NCI-H2029 treated with DMSO at 0.1 percent for 48 hours (cell line): ENCODE data around the gene TBX2.

Source experiments
- DNase-seq: peaks from one replicate; lab custom pipeline; 2025; lab: John Stamatoyannopoulos, UW

The TBX2 gene

GRCh38 chr17:61402073-61402541 lies 2.5 kb downstream of the TBX2 start:
- no peak for DNase-seq

DNA sequence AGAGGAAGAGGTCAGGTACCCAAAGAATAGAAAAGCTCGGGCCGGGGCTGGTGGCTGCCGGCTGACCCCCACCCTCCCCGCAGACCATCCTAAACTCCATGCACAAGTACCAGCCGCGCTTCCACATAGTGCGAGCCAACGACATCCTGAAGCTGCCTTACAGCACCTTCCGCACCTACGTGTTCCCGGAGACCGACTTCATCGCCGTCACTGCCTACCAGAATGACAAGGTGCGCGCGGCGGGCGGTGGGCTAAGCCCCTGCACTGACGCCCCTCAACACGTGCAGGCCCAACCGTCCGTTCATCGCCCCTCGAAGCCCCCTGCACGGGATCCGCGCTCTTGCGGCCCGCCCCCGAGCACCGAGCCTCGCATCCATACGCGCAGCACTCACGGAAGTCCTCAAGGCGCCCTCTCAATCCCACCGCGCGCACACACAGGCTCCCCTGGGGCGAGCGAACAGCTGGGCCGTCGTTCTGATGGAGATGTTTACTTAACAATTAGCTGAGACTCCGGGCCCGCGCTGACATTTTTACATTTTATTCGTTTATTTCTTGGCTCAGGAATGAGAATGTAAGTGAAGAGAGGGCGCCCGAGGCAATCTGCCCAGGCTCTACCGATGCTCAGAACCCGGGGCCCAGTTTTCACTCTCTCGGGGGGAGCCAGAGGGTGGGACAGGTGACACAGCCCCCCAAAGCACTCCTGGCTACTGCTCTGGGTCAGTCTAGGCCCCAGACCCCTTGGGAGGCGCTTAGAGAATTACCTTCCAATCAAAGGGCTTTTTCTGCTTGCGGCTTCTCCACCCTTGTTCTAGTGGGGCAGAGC lies 3.5 kb downstream of the TBX2 start:
- peak; percentile 21 for DNase-seq

DNA sequence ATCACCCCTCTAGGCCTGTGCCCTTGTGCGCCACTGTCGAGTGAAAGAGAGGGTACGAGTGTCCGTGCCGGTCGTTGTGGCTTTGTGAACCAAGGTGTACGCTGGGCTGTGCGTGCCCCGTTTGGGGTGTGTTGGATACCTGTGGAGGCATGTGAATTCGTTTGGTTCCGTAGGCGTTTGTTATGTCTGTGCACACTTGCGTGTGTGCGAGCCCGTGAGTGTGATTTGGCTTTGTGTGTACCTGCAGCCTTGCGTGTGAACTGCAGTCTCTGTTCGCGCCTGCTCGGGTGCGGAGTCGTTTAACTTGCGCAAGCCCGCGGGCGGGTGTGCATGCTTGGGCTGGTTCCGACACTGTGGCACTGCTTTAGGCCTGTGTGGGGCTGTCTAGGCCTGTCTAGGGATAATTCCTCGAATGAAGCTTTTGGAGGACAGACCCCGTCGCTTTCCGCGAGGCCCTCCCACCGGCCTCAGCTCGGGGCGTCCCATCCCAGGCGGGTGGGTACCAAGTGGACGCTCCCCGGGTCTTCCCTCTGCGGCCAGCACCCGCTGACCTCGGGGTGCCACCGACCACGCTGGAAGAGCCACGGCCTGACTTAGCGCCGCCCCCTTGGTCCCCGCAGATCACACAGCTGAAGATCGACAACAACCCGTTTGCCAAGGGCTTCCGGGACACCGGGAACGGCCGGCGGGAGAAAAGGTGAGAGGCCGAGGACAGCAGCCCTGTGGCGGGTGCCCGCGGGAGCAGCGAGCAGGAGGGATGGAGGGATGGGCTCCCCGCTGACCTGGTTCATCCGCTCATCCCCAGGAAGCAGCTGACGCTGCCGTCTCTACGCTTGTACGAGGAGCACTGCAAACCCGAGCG lies 4.4 kb downstream of the TBX2 start:
- DNase-seq: no peak

GRCh38 chr17:61404663-61404912 lies 4.9 kb downstream of the TBX2 start:
- no peak for DNase-seq

GRCh38 chr17:61404913-61405685 lies 5.5 kb downstream of the TBX2 start:
- no peak for DNase-seq

GRCh38 chr17:61405686-61406536 lies 6.3 kb downstream of the TBX2 start:
- DNase-seq: no peak

DNA sequence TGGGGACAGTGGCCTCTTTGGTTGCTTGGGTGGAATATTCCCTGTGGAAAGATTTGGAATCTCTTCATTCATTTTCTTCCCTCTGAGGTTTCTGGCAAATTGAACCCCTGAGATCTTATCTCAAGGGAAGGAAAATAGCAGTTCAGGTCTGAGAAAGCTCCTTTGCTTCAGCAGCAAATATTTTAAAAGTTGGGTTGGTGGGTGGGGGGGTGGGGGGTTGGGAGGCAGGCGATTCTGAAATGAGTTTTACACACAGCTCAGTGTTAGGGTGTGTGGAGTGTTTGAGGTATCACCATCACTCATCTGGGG lies 6.8 kb downstream of the TBX2 start:
- DNase-seq: no peak

DNA sequence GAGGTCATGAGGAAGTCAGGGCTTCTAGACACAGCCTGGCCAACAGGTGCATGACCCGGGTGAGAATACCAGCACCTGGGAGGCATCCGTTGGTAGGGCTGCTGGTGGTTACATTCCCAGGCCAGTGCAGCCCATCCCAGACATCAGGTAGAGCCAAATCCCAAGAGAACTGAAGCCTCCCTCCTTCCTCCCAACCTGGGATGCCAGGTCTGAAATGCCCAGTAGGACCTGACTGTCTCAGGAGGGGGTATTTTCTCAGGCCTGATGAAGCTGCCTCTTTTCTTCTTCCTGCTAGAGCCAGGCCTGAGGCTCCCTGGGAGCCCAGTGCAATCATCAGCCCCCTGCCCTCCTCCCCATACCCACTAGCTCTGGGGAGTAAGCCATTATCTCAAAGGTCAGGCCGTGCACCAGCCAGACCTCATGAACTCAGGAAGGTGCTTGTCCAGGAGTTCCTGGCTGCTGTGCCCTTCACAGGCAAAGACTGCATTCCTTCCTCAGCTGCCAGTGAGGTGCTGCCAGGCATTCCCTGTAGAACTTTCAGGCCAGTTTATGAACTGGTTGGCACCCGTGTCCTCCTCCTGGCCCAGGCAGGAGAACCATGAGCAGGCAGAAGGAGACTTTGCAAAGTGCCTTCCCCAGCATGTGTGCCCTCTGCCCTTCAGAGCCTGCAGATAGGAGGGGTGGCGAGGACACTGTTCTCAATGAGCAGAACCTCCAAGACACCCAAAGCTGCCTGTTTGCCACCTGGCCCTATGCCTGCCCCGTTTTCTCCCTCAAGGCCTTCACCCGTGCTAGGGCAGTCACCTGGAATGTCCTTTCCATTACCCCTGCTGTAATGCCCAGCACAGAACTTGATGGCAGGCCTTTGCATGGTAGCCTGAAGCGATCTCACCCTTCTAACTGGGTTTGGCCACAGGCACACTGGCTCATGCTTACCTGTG lies 7.6 kb downstream of the TBX2 start:
- no peak for DNase-seq

DNA sequence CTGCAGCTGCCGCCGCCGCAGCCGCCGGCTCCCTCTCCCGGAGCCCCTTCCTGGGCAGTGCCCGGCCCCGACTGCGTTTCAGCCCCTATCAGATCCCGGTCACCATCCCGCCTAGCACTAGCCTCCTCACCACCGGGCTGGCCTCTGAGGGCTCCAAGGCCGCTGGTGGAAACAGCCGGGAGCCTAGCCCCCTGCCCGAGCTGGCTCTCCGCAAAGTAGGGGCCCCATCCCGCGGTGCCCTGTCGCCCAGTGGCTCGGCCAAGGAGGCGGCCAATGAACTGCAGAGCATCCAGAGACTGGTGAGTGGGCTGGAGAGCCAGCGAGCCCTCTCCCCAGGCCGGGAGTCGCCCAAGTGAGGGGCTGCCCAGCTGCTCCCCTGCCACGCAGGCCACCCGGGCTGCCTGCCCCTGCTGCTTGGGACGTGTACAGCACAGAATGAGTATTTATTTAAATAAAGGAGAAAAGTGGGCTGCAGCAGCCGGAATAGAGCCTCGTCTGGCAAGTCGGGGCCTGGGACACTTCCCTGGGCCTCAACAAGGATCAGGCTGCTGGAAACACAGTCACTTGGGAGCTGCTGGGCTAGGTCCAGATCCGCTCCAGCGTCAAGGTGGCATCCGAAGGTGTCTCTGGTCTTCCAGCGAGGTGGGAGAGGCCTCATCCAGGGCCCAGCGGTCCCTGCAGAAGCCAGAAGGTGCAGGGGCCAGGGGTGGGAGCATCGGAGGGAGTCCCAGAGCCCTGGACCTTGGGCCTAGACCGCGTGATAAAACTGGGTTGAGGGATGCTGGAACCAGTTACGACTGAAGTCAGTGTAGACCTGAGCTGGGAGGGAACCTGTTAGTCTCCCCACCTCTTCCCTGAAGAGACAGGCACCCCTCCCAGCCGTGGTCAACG lies 8.8 kb downstream of the TBX2 start:
- DNase-seq: no peak

- DNase-seq: no peak
These were observed 9.9 kb downstream of the TBX2 start for GRCh38 chr17:61409301-61410112.

DNA sequence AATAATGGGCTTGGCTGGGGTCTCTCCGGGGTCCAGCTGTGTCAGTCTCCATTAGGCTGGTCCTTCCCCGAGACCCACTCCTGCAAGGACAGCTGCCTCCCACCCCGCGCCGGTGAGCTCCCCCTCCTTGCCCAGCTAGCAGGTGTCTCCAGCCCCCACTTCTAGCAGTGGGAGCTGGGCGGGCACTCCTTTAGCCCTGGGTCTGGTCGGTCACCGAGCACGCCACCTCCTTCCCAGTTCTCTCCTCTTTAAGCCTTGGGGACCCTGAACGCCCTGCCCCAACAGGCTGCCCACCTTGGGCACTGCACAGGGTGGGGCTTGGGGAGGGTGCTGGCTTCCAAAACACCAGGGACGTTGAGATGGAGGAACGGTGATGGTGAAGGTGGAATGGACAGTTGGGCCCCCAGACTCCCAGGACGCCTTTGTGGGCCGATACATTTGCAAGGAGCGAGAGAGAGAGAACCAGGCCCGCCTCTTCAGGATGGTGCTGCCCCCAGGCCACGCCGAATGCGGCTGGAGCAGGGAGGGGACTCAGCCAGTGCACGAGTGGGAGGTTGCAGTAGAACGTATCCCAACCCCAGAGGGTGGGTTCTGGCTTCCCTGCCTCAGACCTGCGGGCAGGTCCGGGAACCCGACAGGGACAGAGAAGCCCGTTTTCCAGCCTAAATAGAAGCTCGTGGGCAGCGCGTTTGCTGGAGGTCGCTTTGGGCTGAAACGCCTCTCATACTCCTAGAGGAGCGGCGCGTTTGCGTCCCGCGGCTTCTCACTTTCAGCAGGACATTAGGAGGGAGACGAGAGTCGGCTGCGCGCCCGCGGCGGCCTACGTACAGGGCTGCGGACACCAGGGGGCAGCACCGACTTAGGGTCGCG lies 10.7 kb downstream of the TBX2 start:
- peak; percentile 11 for DNase-seq

DNA sequence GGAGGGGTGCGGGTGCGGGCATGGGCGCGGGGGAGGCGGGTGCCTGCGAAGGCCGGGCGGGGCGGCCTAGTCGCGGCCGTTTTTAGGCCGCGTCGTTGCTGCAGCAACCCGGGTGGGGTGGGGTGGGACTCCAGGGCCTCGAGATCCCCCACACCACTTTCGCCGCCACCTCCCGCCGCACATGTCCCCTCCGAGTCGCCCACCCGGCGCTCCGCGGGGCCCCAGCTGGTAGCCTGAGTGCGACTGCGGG lies 11.3 kb downstream of the TBX2 start:
- no peak for DNase-seq

DNA sequence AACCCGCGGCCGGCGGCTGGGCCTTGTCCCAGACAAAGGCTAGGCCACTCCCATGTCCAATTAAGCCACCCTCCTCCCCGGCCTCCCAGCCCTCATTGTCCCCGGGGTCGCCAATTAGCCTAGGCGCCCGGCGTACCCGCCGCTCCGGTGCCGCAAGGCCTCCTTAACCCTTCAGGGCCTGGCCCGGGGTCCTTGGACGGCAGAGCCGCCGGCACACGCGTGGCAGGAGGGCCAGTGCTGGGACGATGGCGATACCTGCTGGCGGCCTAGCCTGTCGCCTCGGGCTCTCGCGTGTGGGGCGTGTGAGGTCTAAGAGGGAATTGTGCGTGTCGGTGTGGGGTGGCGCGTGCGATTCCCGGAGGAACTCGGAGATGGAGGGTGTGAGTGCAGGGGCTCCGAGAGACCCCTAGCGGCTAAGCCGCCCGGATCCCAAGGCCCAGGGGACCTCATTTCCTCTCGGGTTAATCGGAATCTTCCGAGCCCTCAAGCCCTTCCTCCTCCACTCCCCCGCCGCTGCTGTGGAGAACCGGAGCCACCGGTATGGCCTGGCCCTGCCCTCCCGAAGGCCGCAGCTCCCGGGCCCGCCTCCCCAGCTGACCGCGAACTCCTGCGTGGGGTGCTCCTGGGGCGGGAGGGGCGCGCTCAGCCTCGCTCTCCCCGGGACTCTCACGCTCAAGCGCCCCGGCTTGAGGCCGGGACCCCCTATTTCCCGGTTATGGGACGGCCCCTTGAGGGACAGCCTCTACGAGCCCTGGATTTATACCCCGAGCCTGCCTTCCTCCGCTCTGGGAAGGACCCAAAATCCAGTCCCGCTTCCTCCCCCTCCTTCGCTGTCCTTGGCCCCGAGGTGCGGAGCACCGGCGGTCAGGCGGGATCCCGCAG lies 11.9 kb downstream of the TBX2 start:
- DNase-seq: no peak

DNA sequence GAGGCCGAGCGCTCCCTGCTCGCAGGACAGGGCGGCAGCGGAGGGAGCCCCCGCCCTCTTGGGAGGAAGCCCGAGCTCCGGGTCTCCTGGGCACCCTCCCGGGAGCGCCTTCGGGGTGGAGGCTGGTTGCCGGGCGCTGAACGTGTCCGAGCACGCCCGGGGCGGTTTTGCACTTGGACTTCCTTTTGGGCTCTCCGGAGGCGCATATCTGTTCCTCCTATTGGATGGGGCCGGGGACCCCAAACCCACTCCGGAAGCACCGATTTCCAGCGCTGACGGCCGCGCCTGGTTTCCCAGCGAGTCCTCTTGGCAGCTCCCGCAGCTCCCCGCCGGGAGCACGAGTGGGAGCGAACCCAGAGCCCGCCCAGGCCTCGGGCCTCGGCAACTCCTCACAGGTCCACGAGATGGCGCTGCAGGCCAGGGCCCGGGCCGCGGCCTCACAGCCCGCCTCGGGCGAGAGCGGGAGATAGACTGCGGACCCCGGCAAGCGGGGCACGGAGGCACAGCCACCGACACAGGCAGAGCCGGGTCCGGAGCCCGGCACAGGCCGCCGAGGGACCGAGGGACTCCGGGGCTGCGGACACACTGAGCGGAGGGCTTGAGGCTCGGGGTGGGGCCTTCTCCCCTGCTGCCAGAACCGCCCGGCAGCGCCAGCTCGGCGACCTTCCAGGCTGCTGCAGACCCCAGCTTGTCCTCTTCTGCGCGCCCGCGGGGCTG lies 12.7 kb downstream of the TBX2 start:
- no peak for DNase-seq

DNA sequence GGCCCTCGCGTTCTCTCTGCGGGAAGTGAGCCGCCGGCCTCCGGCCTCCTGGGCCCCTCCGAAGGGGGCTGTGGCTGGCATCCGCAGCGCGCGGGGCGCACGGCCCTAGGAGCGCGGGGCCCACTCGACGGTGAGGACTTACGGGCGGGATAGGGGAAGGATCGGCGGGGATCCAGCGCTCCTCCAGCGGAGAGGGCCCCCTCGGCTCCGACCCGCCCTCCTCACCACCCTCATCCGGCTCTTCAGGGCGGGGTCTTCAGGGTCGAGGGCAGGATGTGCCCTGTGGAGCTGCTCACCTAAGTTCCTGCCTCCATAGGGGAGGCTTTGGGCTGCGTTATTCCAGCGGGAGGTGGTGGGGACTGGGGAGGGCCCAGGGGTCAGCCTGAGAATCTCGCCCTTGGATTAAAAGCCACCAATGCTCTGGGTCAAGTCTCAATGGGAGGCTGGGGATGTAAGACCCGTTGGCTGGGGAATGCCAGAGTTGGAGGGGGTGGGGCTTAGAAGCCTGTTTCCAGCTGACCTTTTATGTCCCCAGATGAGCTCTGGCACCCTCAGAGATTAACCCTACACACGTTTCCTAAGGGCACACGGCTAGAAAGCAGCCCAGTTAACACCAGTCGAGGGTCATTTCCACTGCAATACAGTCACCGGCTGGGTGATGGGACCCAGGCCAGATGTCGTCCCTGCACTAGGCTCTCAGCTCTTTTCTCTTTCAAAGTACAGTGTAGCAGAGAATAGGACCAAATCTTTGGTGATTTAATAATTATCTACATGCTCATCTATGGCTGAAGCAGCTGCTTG lies 13.4 kb downstream of the TBX2 start:
- no peak for DNase-seq
